H1 (cell line): ENCODE results near the gene RETREG1.

Experiments
- BCL11A ChIP-seq, 2 experiments: IDR thresholded peaks; one replicate each; pipeline ENCODE4 v1.6.1; 2011; ENCODE audit warnings: low read depth in 2 of 2, low read length in 2 of 2, mild to moderate bottlenecking in 2 of 2
- BRCA1 ChIP-seq: IDR thresholded peaks from 2 replicates; pipeline ENCODE4 v1.6.1; 2012; ENCODE audit warnings: low read depth, low read length, improper control_type of control experiment
- CTCF ChIP-seq, 3 experiments: IDR thresholded peaks; 1 replicate in 2 of 3; 2 replicates in 1 of 3; pipeline versions ENCODE4 v1.5.1 to v1.6.1; 2011; ENCODE audit warnings: low read length in 3 of 3, mild to moderate bottlenecking in 3 of 3, inconsistent platforms in 2 of 3, low read depth in 1 of 3, moderate library complexity in 1 of 3; ENCODE audit not compliant: insufficient read depth in 1 of 3; ENCODE audit errors: control extremely low read depth in 1 of 3
- EZH2 ChIP-seq: fragments of 200-600 bp; sonication (generic); IDR thresholded peaks from 2 replicates; pipeline ENCODE4 v1.7.1; 2012; ENCODE audit warnings: low read depth, mild to moderate bottlenecking, moderate library complexity, low read length, inconsistent platforms; ENCODE audit not compliant: severe bottlenecking
- GABPA ChIP-seq: IDR thresholded peaks from 2 replicates; pipeline ENCODE4 v1.6.1; 2011; ENCODE audit warnings: mild to moderate bottlenecking, low read length, moderate library complexity, borderline replicate concordance; ENCODE audit not compliant: insufficient read depth
- MAX ChIP-seq: IDR thresholded peaks from 2 replicates; pipeline ENCODE4 v1.6.1; 2012; ENCODE audit warnings: inconsistent platforms
- NRF1 ChIP-seq: IDR thresholded peaks from 2 replicates; pipeline ENCODE4 v1.6.1; 2011; ENCODE audit warnings: mild to moderate bottlenecking, low read depth, low read length, improper control_type of control experiment
- POLR2A ChIP-seq, 2 experiments: IDR thresholded peaks; 1 replicate in 1 of 2; 2 replicates in 1 of 2; pipeline ENCODE4 v1.6.1; 2011; ENCODE audit warnings: low read depth in 2 of 2, low read length in 2 of 2, mild to moderate bottlenecking in 2 of 2; ENCODE audit errors: control extremely low read depth in 1 of 2
- POLR2AphosphoS5 ChIP-seq: IDR thresholded peaks from 2 replicates; pipeline ENCODE4 v1.6.1; 2011; ENCODE audit warnings: low read depth, low read length
- SIRT6 ChIP-seq: IDR thresholded peaks from one replicate; pipeline ENCODE4 v1.7.1; 2012; ENCODE audit warnings: low read length, inconsistent platforms
- SRF ChIP-seq: IDR thresholded peaks from 2 replicates; pipeline ENCODE4 v1.6.1; 2011; ENCODE audit warnings: mild to moderate bottlenecking, low read depth, low read length, moderate library complexity
- YY1 ChIP-seq: IDR thresholded peaks from 2 replicates; pipeline ENCODE4 v1.6.1; 2011; ENCODE audit warnings: low read depth, mild to moderate bottlenecking, low read length
- ZNF274 ChIP-seq: IDR thresholded peaks from 2 replicates; pipeline ENCODE4 v1.7.0; 2012; ENCODE audit warnings: low read length, borderline replicate concordance; ENCODE audit errors: extremely low read depth
- TF ChIP-seq, protein P1 (sequence below): IDR thresholded peaks from 2 replicates; pipeline ENCODE4 v1.6.1; 2012; ENCODE audit warnings: inconsistent platforms

DNA sequence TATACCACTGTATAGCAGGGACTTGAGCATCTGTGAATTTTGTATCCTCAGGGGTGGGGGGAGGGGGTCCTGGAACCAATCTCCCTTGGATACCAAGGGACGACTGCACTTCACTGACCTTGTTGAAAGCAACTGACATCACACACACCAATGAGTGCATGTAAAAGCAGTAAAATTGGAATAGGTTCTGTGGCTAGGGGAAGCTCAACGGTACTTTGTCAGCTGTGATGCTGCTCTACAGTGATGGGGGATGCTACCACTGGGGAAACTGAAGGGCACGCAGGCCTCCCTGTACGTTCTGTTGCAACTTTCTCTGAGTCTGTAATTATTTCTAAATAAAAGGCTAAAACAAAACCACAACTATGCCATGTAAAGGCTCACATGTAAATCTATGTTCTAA, 47.0 kb upstream of the RETREG1 start:
- TF ChIP-seq CTCF (IDR thresholded peaks at IDR 0.05; ENCODE audit: control extremely low read depth in 1 of 3, insufficient read depth in 1 of 3, low read depth in 1 of 3, low read length in 3 of 3) = no peak
- TF ChIP-seq SIRT6 = no peak
- TF ChIP-seq BRCA1 = no peak
- peak; percentile 26 to 52; a peak in 2 of 3 replicates for TF ChIP-seq POLR2A (IDR thresholded peaks at IDR 0.05; ENCODE audit: control extremely low read depth in 1 of 2, low read depth in 2 of 2, low read length in 2 of 2)
- no peak for TF ChIP-seq GABPA
- peak; percentile 56; the same call in 1 of the 2 replicates for TF ChIP-seq POLR2AphosphoS5
- TF ChIP-seq BCL11A (IDR thresholded peaks at IDR 0.05; ENCODE audit: low read depth in 2 of 2, low read length in 2 of 2) = no peak
- TF ChIP-seq, protein P1, sequence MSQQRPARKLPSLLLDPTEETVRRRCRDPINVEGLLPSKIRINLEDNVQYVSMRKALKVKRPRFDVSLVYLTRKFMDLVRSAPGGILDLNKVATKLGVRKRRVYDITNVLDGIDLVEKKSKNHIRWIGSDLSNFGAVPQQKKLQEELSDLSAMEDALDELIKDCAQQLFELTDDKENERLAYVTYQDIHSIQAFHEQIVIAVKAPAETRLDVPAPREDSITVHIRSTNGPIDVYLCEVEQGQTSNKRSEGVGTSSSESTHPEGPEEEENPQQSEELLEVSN = no peak
- TF ChIP-seq MAX = no peak
- no peak for TF ChIP-seq NRF1
- TF ChIP-seq SRF = no peak
- TF ChIP-seq YY1 = no peak
- TF ChIP-seq EZH2 = no peak
- no peak for TF ChIP-seq ZNF274
